Body of pancreas (tissue), 4 donors: Measurements from ENCODE around the gene GALNT3.
A peak's percentile ranks its signal among the peaks of the same experiment; 100 is the strongest.

Experiments
- CTCF ChIP-seq, 7 experiments: fragments of 450-650 bp in 4 of 7; fragments of 200-600 bp in 3 of 7; sonication (generic) in 3 of 7; IDR thresholded peaks; one replicate each; pipeline ENCODE4 v1.5.1; 2016 to 2019; ENCODE audit warnings: antibody characterized with exemption in 7 of 7
- POLR2A ChIP-seq, 3 donors: fragments of 450-650 bp; IDR thresholded peaks; one replicate each; pipeline ENCODE4 v1.6.1; 2016; ENCODE audit warnings: antibody characterized with exemption in 3 of 3, mild to moderate bottlenecking in 2 of 3

DNA sequence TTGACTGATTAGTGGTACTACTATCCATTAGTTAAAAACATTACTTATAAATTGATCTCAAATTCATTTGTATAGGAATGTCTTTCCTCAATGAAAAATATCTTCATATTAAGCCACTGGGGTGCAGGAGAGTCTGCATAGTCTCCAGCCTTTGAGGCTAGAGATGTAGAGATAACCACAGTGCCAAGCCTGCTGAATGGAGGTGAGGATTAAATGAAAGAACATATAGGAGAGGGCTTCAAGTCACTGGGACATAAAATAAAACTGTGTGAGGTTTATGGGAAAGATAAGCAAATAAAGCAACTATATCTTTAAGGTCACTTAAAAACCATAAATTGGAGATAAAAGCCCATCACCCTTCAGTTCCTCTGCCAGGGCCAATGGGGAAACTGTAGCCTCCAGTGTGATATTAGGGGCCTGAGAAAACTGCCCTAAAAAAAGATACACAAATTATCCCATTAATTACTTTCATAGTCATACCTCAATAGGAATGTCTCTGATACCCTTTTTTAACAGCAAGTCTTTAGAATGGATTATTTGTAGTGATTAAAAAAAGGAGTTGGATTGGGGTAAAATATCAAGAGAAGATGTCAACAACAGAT, 27.6 kb downstream of the GALNT3 start:
- TF ChIP-seq CTCF (IDR thresholded peaks at IDR 0.05) (peak in 1 of 7 experiments; percentile 11), POLR2A (IDR thresholded peaks at IDR 0.05) (no peak)
